Cardiac muscle cell (in vitro differentiated cells and primary cell): Measurements from ENCODE around the gene POLL. TPM values are rescaled to one million over a fixed set of nuclear protein-coding genes. Genes with fewer than 3 reads are reported as not detected.

Experiments
- DNase-seq, 2 donors: peaks; one replicate each; pipeline versions ENCODE4 v3.0.0 to v3.0.0-alpha.2; 2010 to 2017; ENCODE audit warnings: low read depth in 1 of 2, low spot score in 1 of 2
- H3K27ac ChIP-seq: fragments of 200-600 bp; sonication (generic); 2 replicates; pipeline ENCODE4 v1.5.1; 2016
- H3K27me3 ChIP-seq: fragments of 200-600 bp; sonication (generic); 2 replicates; pipeline ENCODE4 v1.6.0; 2016; ENCODE audit warnings: control low read depth
- H3K36me3 ChIP-seq: fragments of 200-600 bp; sonication (generic); 2 replicates; pipeline ENCODE4 v1.5.1; 2016; ENCODE audit warnings: control low read depth
- H3K4me1 ChIP-seq: fragments of 200-600 bp; sonication (generic); 2 replicates; pipeline ENCODE4 v1.8.1; 2017; ENCODE audit warnings: low read depth, mild to moderate bottlenecking, mixed run types
- H3K4me3 ChIP-seq: fragments of 200-600 bp; sonication (generic); 2 replicates; pipeline ENCODE4 v1.5.1; 2016; ENCODE audit warnings: mild to moderate bottlenecking
- H3K9me3 ChIP-seq: fragments of 200-600 bp; sonication (generic); 2 replicates; pipeline ENCODE4 v1.5.1; 2017; ENCODE audit warnings: low read depth, mild to moderate bottlenecking, control low read depth
- CTCF ChIP-seq: IDR thresholded peaks from 2 replicates; pipeline ENCODE4 v1.5.1; 2012; ENCODE audit warnings: low read depth, mild to moderate bottlenecking, low read length
- polyA plus RNA-seq: library from polyadenylated mRNA; unstranded; fragments of >200 nt; fragmentation: Nextera tagmentation; extraction: Ambion mirVana; gene quantifications from 2 replicates; pipeline ENCODE4 v1.2.1, GENCODE V29; 2016
- total RNA-seq: library from RNA; depleted of rRNA; stranded (reverse); fragments of >200 nt; gene quantifications from 2 replicates; pipeline ENCODE4 v1.2.3, GENCODE V29; 2016

POLL gene
- total and polyA plus RNA-seq, 2 experiments from 2014 or later = 27.6 to 41.7 TPM

- Histone ChIP-seq H3K27me3 (no peaks in the 10 kb centered on the region), H3K27ac (no peak overlapping the region), H3K36me3 (peaks cover 12% of the 10 kb centered on the region), H3K9me3 (no peaks in the 10 kb centered on the region), H3K4me3 (no peak overlapping the region), H3K4me1 (no peaks in the 10 kb centered on the region)
- TF ChIP-seq CTCF = no peak
- DNase-seq = no peak
Observed at GRCh38 chr10:101579516-101579870, 8.6 kb downstream of the POLL start.

GRCh38 chr10:101578803-101579515 is 9.1 kb downstream of the POLL start:
- no peak for TF ChIP-seq CTCF
- Histone ChIP-seq H3K36me3 (peaks cover 12% of the 10 kb centered on the region), H3K4me1 (no peaks in the 10 kb centered on the region), H3K4me3 (no peak overlapping the region), H3K27me3 (no peaks in the 10 kb centered on the region), H3K9me3 (no peaks in the 10 kb centered on the region), H3K27ac (no peak overlapping the region)
- no peak for DNase-seq

GRCh38 chr10:101578192-101578591 is 9.9 kb downstream of the POLL start:
- DNase-seq = no peak
- TF ChIP-seq CTCF = no peak
- H3K4me1 ChIP-seq = no peaks in the 10 kb centered on the region
- no peaks in the 10 kb centered on the region for H3K9me3 ChIP-seq
- no peaks in the 10 kb centered on the region for H3K27me3 ChIP-seq
- H3K4me3 ChIP-seq = no peak overlapping the region
- H3K36me3 ChIP-seq = peaks cover 4% of the 10 kb centered on the region
- no peak overlapping the region for H3K27ac ChIP-seq

GRCh38 chr10:101577121-101577871 is 10.8 kb downstream of the POLL start:
- Histone ChIP-seq H3K27me3 (no peaks in the 10 kb centered on the region), H3K9me3 (no peaks in the 10 kb centered on the region), H3K27ac (no peak overlapping the region), H3K4me3 (no peak overlapping the region), H3K4me1 (no peaks in the 10 kb centered on the region), H3K36me3 (peaks cover 4% of the 10 kb centered on the region)
- TF ChIP-seq CTCF = no peak
- DNase-seq = no peak

- DNase-seq = no peak
Observed at GRCh38 chr10:101576211-101576863, 11.7 kb downstream of the POLL start.

More at GRCh38 chr10:101576211-101576863, 11.7 kb downstream of the POLL start:
- H3K9me3 ChIP-seq = no peaks in the 10 kb centered on the region
- no peak for TF ChIP-seq CTCF
- H3K4me1 ChIP-seq = no peaks in the 10 kb centered on the region
- no peaks in the 10 kb centered on the region for H3K27me3 ChIP-seq
- no peak overlapping the region for H3K27ac ChIP-seq
- H3K4me3 ChIP-seq = no peak overlapping the region
- no peaks in the 10 kb centered on the region for H3K36me3 ChIP-seq
